GM21381 (cell line): Measurements from ENCODE around the gene STARD4.

Experiments
- ATAC-seq: cut with Tn5 transposase; IDR thresholded peaks from one replicate; pipeline ENCODE4 v1.9.1; 2021; ENCODE audit warnings: mild to moderate bottlenecking, moderate library complexity; ENCODE audit not compliant: unreplicated experiment

The STARD4 gene, protein sequence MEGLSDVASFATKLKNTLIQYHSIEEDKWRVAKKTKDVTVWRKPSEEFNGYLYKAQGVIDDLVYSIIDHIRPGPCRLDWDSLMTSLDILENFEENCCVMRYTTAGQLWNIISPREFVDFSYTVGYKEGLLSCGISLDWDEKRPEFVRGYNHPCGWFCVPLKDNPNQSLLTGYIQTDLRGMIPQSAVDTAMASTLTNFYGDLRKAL

GRCh38 chr5:111512375-111513130, at the start of gene STARD4:
Gene STARD4 (minus strand): TSS chr5:111512535. CDS start chr5:111507433, 5,102 bp downstream.
- ATAC-seq: peak; percentile 88

DNA sequence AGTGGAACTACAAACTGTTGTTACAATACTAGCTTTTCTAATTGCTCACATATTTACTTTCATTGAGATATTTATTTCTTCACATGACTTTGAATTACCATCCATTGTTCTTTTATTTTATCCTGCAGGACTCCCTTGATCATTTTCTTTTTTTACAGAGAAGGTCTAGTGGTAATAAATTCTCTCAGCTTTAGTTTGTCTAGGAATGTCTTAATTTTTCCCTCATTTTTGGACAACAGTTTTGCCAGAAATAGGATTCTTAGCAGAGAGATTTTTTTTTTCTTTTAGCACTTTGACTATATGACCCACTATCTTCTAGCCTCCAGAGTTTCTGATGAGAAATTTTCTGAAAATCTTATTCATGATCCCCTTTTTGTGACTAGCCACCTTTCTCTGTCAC, 47.3 kb upstream of the STARD4 start:
- ATAC-seq: no peak

GRCh38 chr5:111557686-111558085, 45.4 kb upstream of the STARD4 start:
- ATAC-seq: no peak

DNA sequence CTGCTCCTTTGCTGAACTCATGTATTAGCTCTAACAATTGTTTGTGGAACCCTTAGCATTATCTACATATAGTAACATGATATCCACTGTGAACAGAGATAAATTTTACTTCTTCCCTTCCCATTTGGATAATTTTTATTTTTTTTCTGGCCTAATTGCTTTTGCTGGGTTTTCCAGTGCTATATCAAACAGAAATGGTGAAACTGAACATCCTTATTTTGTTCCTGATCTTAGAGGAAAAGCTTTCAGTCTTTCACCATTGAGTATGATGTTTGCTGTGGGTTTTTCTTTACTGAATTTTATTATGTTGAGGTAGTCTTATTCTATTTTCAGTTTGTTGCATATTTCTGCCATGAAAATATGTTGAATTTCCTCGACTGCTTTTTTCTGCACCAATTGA, 44.8 kb upstream of the STARD4 start:
- ATAC-seq: no peak

DNA sequence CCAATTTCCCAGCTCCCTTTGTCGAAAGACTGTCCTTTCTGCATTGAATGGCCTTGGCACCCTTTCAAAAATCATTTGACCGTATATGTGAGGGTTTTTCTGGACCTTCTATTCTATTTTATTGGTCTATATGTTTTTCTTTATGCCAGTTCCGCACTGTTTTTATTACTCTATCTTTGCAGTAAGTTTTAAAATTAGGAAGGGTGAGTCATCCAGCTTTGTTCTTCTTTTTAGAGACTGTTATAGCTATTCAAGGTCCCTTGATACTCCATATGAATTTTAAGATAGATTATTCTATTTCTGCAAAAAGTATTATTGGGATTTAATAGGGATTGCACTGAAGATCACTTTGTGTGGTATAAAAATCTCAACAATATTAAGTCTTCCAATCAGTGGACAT, 44.2 kb upstream of the STARD4 start:
- ATAC-seq: no peak

DNA sequence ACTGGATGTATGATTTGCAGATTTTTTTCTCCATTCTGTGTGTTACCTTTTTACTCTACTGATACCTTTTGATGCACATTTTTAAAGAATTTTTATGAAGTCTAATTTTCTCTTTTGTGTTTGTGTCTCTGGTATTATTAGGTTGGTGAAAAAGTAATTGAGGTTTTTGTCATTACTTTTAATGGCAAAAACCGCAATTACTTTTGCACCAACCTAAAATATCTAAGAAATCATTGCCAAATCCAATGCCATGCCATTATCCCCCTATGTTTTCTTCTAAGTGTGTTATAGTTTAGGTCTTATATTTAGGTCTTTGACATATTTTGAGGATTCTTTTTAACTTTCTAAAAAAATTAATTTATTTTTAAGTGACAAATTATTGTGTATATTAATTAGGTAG, 43.4 kb upstream of the STARD4 start:
- ATAC-seq: no peak

- ATAC-seq: no peak
Observed at GRCh38 chr5:111553868-111554267, 41.5 kb upstream of the STARD4 start.

- no peak for ATAC-seq
Observed at GRCh38 chr5:111552896-111553295, 40.6 kb upstream of the STARD4 start.

DNA sequence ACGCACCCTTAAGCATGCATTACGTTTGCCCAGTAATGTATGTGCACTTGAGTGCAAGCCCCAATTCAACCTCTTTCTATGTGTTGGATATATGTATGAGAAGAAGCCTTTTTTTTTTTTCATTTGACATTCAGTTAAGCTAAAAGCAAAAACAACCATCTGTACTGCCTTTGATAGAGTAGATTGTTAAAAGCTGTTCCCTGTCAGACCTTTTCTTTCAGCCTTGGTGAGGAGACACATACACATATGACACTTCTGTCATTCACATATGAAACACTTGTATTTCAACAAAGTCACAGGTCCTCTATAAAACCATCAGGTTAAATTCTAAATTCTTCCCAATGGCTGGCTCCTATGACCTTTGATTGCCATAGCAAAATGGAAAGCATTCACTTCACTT, 40.2 kb upstream of the STARD4 start:
- no peak for ATAC-seq

DNA sequence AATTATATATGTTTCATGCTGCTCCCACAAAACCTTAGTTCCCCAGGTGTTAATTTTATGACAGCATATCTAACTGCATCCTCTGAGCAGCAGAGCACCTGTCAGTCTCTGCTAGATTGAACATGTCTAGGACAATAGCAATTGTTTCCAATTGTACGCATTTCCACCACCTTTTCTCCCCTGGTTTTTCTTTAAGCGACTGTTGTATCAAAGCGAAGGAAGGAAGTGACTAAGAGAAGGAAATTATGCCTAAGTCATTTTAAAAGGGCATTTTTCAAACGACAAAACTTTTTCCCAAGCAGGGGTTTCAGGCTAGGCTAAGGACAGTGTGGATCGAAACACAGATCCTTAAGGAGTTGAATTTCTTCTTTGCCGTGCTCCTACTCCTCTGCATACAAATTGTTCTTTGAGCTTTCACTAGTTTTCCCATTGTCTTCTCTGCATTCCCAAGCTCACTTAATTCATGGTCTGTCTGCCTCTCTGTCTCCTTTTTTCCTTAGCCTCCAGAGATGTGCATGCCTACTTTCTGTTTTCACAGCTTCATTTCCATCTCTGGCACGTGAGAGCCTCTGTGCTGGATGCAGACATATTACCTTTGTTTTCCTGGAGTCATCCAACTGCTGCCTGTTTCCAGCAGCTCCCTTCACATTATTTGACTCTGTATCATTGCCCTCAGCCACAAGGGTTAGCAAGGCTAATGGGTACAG, 39.4 kb upstream of the STARD4 start:
- ATAC-seq: no peak

DNA sequence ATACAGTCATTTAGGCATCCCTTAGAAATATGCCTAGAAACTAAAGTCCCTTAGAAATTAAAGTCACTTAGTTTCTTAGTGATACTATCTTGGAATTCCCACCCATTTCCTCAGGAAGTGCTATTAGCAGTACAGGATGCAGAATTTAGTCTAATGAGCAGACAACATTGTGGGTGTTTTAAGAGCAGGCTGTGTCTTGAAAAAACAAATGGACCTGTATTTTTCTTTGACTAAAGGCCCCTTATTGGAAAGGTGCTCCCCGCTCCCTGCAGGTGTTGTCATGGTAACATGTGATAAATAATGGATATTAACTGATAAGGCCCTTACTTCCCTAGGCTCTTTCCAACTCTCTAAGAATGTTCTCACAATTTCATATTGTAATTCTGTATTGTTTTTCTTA, 38.8 kb upstream of the STARD4 start:
- no peak for ATAC-seq

DNA sequence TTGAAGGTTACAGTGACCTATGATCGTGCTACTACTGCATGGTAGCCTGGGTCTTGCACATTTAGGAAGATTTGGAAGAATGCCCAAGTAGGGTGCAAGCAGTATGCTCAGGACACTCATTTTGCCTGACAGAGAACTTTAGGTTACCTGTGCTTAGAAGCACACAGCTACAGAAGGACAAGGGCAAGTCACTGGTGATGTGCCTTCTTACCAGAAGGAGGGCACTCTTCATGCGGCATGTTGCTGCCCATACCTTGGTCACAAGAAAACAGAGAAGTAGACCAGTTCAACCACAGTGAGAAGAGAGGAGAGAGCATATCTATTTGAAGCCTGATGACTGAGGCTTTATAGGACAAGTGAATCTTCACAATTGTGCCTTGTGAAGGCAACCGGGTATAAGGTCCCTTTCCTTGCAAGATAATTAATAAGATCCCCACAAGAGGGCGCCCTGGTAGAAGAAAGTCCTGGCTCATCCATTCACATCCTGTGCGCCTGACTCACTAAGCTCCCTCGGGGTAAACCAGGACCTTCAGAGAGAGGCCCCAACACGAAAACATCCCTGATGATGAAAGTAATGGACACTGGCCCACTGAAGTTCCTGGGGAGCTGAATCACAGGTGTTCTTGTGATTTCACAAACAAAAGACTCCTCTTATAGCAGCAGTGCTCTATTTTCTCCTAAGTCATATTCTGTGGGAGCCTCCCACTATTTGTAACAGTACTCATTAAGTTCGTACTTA, 38.1 kb upstream of the STARD4 start:
- ATAC-seq: peak; percentile 94

DNA sequence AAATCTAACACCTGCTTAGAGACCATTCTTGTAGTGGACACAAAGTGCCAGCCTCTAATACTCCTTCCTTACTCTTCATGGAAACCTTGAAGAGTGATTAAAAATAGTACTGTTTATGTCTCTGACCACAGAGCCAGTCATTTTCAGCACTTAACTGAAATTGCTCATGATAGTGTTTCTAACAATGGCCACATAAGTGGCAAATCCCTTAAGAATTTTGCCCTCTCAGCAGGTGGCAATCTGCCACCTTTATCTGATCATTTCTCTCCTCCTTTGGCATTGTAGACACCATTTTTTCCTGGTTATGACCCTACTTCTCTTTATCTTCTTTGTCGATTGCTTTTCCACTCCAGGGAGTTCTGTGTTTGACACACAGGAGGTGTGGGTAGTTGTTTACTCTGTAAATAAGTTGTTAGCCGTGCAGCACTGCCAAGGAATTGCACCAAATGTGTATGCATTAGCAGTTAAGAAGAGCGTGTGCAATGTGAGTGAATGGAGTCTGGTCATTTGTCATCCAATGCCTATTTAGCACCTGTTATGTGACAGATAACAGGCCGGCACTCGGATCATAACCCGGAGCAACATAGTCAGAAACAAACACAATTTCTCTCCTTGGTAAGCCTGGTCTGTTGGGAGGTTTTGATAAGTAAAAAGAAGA, 36.8 kb upstream of the STARD4 start:
- ATAC-seq: no peak

DNA sequence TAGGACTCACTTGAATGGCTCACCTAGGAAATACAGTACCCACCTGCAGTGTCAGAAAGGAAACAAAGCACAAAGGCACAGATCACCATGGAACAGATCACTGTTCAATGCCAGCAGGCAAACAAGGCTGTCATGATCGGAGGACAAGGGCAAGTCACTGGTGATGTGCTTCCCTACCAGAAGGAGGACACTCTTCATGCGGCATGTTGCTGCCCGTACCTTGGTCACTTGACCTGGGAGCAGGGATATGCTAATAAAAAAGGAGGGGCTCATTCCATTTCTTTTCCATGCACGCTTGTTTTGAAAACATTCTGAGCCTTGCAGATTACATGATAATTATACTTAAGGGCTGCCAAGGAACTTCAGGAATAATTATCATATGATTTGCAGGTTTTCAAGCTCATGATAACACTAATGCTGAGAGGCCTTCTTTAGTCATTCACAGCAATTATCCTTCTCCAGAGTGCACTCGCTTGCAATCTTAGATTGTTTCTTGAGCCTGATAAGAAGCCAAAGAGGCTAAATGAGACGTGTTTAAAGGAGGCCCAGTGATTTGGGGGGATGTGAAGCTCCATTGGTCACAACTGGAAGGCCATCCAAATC, 36.1 kb upstream of the STARD4 start:
- ATAC-seq: no peak

DNA sequence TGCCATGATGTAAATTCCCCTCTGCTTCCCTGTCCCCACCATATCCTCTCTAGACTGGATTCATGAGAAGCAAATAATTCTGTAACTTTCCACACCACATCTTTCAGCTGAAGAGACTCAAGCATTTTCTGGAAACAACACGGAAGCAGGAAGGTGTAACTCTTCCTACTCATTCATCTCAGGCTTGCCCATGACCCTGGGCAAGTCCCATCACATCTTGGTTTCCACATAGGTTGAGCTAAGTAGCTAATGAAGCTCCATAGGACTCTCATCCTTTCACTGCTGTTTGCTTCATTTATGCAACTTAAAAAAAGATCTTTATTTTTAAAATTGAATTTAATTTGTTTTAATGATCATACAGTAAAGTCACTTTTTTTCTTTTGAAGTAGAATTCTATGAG, 32.7 kb upstream of the STARD4 start:
- no peak for ATAC-seq

DNA sequence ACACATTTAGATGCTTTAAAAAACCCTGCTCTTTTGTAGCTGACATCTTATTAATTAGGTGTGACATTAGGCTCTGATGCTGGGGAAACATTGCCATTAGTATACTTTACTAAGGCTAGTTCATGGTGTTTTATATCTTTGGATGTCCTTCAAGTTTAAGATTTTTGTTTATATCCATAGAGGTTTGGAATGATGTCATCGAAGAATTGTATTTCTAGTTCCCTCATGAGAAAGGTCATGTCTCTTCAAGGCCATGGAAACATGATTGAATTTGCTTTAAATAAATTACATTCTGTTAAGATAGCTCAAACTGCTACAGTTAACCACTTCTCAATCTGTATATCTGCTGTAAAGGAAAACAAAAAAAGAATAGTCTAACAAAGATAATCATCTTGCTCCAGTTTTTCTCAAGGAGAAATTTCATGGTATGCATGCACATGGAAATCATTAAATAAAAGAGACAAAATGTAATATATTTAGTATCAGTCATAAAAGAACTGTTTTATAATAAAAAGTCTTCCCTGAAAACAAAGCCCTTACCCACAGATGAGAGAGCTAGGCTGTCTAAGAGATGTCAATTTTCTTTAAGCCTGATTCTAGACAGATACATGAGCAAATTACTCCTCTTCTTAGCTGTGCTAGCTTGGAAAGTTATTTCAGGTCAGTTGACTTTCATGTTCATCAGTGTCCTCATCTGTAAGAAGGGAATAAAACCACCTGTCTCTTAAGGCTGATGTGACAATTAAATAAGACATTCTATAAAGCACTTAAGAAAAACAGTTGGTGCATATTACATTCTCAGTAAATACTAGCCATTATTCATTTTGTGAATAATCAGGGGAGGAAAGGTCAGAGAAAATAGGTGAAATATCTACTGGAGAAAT, 25.0 kb upstream of the STARD4 start:
- no peak for ATAC-seq

DNA sequence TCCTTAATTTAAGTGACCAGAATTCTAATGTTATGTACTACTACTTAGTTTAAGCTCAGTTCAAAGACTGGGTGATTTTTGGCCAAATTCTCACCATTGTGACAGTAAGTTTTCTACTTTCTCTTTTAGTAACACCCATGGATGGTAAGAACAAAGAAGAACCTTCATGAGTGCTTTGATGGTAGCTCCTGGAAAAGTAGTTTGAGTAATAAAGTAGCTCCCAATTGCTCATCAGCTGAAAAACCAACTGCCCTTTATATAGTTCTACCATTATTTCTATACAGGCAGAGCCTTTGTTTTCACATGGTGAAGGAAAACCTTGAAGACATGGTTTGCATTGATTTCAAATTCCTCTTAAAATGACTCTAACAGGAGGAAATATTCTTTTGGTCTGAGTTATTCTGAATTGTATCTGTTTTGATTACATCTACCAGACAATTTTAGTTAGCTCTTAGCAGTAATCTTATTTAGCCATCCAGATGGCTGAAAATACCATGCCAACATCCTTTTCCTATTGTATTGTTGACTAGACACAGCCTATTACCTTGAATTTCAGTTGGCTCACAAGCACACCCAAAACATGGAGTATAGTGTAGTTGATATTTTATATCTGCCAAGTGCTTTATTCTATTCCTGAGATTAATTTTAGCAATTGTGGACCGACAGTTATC, 23.7 kb upstream of the STARD4 start:
- ATAC-seq: no peak

GRCh38 chr5:111532886-111533582, 20.7 kb upstream of the STARD4 start:
- no peak for ATAC-seq
